GM20431 (cell line): ENCODE data around the gene INO80.
"Not testable (repeated sequence)": the region's sequence is repeated elsewhere in the genome, so short reads cannot be mapped to it uniquely, and the experiment has no call there.

Experiments used
- in situ Hi-C: fragments of 300-500 bp; cut with MseI, MboI; formaldehyde crosslinking; loops from one replicate; pipeline ENCODE4 v1.15.0; 2020; ENCODE audit warnings: low sequenced_read_pairs; ENCODE audit not compliant: unreplicated experiment

Gene INO80

GRCh38 chr15:41124058-41124457 lies 8.0 kb upstream of the INO80 start:
- in situ Hi-C loops, result no loop called here

GRCh38 chr15:41122849-41123248 lies 6.8 kb upstream of the INO80 start:
- in situ Hi-C loops, result no loop called here

GRCh38 chr15:41121951-41122350 lies 5.9 kb upstream of the INO80 start:
- in situ Hi-C loops, result no loop called here

- in situ Hi-C loops, result no loop called here
Measured at GRCh38 chr15:41116962-41117252, 827 bp upstream of the INO80 start.

GRCh38 chr15:41115652-41116115 lies 396 bp downstream of the INO80 start:
- in situ Hi-C loops, result no loop called here

- in situ Hi-C loops, result no loop called here
Measured at GRCh38 chr15:41115161-41115651, 874 bp downstream of the INO80 start.

GRCh38 chr15:41106947-41107346 lies 9.1 kb downstream of the INO80 start:
- in situ Hi-C loops, result no loop called here

- in situ Hi-C loops, result no loop called here
Measured at GRCh38 chr15:41105348-41106334, 10.4 kb downstream of the INO80 start.

GRCh38 chr15:41104234-41104633 lies 11.8 kb downstream of the INO80 start:
- in situ Hi-C loops, result no loop called here

- in situ Hi-C loops, result no loop called here
Measured at GRCh38 chr15:41102854-41103253, 13.2 kb downstream of the INO80 start.

GRCh38 chr15:41096178-41096577 lies 19.9 kb downstream of the INO80 start:
- in situ Hi-C loops, result no loop called here

GRCh38 chr15:41085029-41085428 lies 31.1 kb downstream of the INO80 start:
- in situ Hi-C loops, result no loop called here

GRCh38 chr15:41080144-41080543 lies 35.9 kb downstream of the INO80 start:
- in situ Hi-C loops, result no loop called here

- in situ Hi-C loops, result no loop called here
Measured at GRCh38 chr15:41079717-41080116, 36.4 kb downstream of the INO80 start.

- in situ Hi-C loops, result not testable (repeated sequence)
Measured at GRCh38 chr15:41078879-41079278, 37.2 kb downstream of the INO80 start.

GRCh38 chr15:41078125-41078524 lies 38.0 kb downstream of the INO80 start:
- in situ Hi-C loops, result no loop called here

- in situ Hi-C loops, result no loop called here
Measured at GRCh38 chr15:41073028-41073427, 43.1 kb downstream of the INO80 start.

GRCh38 chr15:41072013-41072412 lies 44.1 kb downstream of the INO80 start:
- in situ Hi-C loops, result no loop called here

- in situ Hi-C loops, result no loop called here
Measured at GRCh38 chr15:41066516-41066915, 49.6 kb downstream of the INO80 start.

- in situ Hi-C loops, result no loop called here
Measured at GRCh38 chr15:41061667-41062066, 54.4 kb downstream of the INO80 start.

- in situ Hi-C loops, result no loop called here
Measured at GRCh38 chr15:41060505-41060904, 55.6 kb downstream of the INO80 start.

- in situ Hi-C loops, result no loop called here
Measured at GRCh38 chr15:41056810-41057209, 59.3 kb downstream of the INO80 start.
